Right lobe of liver (tissue), 4 donors: ENCODE results near the gene RDH13.

ENCODE experiments used
- POLR2A ChIP-seq: fragments of 450-650 bp; IDR thresholded peaks from one replicate; pipeline ENCODE4 v1.6.1; 2017; ENCODE audit warnings: antibody characterized with exemption, mild to moderate bottlenecking
- TF ChIP-seq, protein P1 (sequence below), 4 donors: fragments of 200-600 bp in 3 of 4; fragments of 450-650 bp in 1 of 4; IDR thresholded peaks; one replicate each; pipeline versions ENCODE4 v1.5.1 to v1.8.0; 2016 to 2022; ENCODE audit warnings: antibody characterized with exemption in 4 of 4, mild to moderate bottlenecking in 2 of 4
- donor health status: DM: no; HTN: no; CAD: no.
- donor health status: DM: no; HTN: no; CAD: no.
- donor health status: DM: no; HTN: yes; CAD: no.

DNA sequence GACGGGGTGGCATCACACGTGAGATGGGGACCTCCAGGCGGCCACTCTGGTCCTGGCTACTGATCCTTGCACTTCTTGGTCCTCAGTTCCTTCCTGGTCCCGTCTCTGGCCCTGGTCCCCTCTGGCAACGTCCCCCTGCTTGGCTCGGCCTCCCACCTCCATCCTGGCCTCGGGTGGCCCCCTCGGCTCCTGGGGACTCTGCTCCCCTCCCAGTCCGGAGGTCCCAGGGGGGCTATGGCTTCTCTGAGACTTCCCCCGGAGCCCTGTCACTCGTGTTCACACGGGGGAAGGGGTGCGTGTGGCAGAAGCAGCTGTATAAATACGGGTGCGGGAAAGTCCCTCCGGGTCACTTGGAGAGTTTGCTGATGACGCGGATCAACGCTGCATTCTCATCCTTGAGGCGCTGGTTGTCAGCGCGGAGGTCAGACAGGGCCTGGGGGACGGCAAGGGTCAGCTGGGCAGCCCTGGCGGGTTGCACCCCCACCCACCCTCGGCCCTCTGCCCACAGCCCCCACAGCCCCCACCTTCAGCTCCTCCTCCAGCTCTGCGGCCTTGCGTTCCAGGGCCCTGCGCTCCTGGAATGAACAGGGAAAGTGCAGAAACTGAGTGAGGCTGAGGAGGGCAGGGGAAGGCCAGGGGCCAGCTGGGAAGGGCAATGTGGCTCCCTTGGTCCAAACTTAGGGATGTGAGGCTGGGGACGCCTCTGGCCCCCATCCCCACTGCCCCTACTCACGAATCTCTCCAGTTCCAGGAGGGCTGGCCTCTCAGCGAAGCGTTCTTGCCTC lies 28.4 kb upstream of the RDH13 start:
- TF ChIP-seq, protein P1, sequence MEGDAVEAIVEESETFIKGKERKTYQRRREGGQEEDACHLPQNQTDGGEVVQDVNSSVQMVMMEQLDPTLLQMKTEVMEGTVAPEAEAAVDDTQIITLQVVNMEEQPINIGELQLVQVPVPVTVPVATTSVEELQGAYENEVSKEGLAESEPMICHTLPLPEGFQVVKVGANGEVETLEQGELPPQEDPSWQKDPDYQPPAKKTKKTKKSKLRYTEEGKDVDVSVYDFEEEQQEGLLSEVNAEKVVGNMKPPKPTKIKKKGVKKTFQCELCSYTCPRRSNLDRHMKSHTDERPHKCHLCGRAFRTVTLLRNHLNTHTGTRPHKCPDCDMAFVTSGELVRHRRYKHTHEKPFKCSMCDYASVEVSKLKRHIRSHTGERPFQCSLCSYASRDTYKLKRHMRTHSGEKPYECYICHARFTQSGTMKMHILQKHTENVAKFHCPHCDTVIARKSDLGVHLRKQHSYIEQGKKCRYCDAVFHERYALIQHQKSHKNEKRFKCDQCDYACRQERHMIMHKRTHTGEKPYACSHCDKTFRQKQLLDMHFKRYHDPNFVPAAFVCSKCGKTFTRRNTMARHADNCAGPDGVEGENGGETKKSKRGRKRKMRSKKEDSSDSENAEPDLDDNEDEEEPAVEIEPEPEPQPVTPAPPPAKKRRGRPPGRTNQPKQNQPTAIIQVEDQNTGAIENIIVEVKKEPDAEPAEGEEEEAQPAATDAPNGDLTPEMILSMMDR (IDR thresholded peaks at IDR 0.05), result no peak
- TF ChIP-seq POLR2A, result no peak
